MM.1S (cell line): ENCODE data around the gene CD14.

Experiments
- CTCF ChIP-seq: fragments of 300-600 bp; sonication (generic); IDR thresholded peaks from 2 replicates; pipeline ENCODE4 v1.5.1; 2016; ENCODE audit warnings: antibody characterized with exemption, low read length, mixed read lengths
- EZH2 ChIP-seq: fragments of 300-600 bp; sonication (generic); optimal IDR thresholded peaks from 2 replicates; pipeline ENCODE3; 2017; ENCODE audit warnings: low read depth, mild to moderate bottlenecking, antibody characterized with exemption, low read length, mixed read lengths

GRCh38 chr5:140637371-140638100, 4.6 kb upstream of the CD14 start:
- TF ChIP-seq EZH2 (no peak), CTCF (no peak)
